ENCODE measurements around the gene PIM1. TPM values are rescaled to one million over a fixed set of nuclear protein-coding genes. Genes with fewer than 3 reads are reported as not detected.
A peak's percentile ranks its signal among the peaks of the same experiment; 100 is the strongest.

Gene PIM1
- polyA plus RNA-seq, 1 donor from 2014 or later, result 31.1 TPM

- Mint-ChIP-seq H3K27me3 (no peaks in the 10 kb centered on the region), H3K4me1 (peaks cover 11 to 25% (median 12%) of the 10 kb centered on the region in 3 donors), H3K27ac (peak overlapping the region in 1 of 3 donors; percentile 65), H3K36me3 (no peaks in the 10 kb centered on the region), H3K9me3 (no peaks in the 10 kb centered on the region), H3K4me3 (no peak overlapping the region)
These were observed 35.9 kb upstream of the PIM1 start for GRCh38 chr6:37134036-37134395.

- H3K27me3 Mint-ChIP-seq, result no peaks in the 10 kb centered on the region
- no peaks in the 10 kb centered on the region for H3K9me3 Mint-ChIP-seq
- H3K36me3 Mint-ChIP-seq, result no peaks in the 10 kb centered on the region
- peaks cover 11 to 25% (median 12%) of the 10 kb centered on the region in 3 donors for H3K4me1 Mint-ChIP-seq
- peak overlapping the region in 1 of 3 donors; percentile 65 for H3K27ac Mint-ChIP-seq
- no peak overlapping the region for H3K4me3 Mint-ChIP-seq
These were observed 35.4 kb upstream of the PIM1 start for GRCh38 chr6:37134396-37135191.

- Mint-ChIP-seq H3K36me3 (no peaks in the 10 kb centered on the region), H3K9me3 (no peaks in the 10 kb centered on the region), H3K4me3 (peak overlapping the region in 1 of 4 donors; percentile 57), H3K27me3 (no peaks in the 10 kb centered on the region), H3K4me1 (peaks cover 8 to 19% (median 11%) of the 10 kb centered on the region in 3 donors), H3K27ac (no peak overlapping the region)
These were observed 33.9 kb upstream of the PIM1 start for GRCh38 chr6:37135835-37136694.

- H3K9me3 Mint-ChIP-seq, result no peaks in the 10 kb centered on the region
- H3K4me1 Mint-ChIP-seq, result peaks cover 13 to 19% (median 15%) of the 10 kb centered on the region in 3 donors
- H3K36me3 Mint-ChIP-seq, result no peaks in the 10 kb centered on the region
- no peak overlapping the region for H3K27ac Mint-ChIP-seq
- H3K4me3 Mint-ChIP-seq, result peak overlapping the region in 2 of 4 donors; percentile 52 to 69
- H3K27me3 Mint-ChIP-seq, result no peaks in the 10 kb centered on the region
These were observed 33.1 kb upstream of the PIM1 start for GRCh38 chr6:37136821-37137200.

GRCh38 chr6:37137201-37138090, 32.5 kb upstream of the PIM1 start:
- H3K36me3 Mint-ChIP-seq, result no peaks in the 10 kb centered on the region
- no peak overlapping the region for H3K27ac Mint-ChIP-seq
- no peaks in the 10 kb centered on the region for H3K9me3 Mint-ChIP-seq
- H3K4me1 Mint-ChIP-seq, result peaks cover 16 to 26% (median 21%) of the 10 kb centered on the region in 3 donors
- H3K4me3 Mint-ChIP-seq, result peak overlapping the region in 2 of 4 donors; percentile 52 to 69
- no peaks in the 10 kb centered on the region for H3K27me3 Mint-ChIP-seq

GRCh38 chr6:37138856-37139229, 31.1 kb upstream of the PIM1 start:
- Mint-ChIP-seq H3K27ac (no peak overlapping the region), H3K9me3 (no peaks in the 10 kb centered on the region), H3K4me1 (peaks cover 21 to 31% (median 26%) of the 10 kb centered on the region in 3 donors), H3K36me3 (peaks cover 2% of the 10 kb centered on the region), H3K27me3 (no peaks in the 10 kb centered on the region), H3K4me3 (no peak overlapping the region)

GRCh38 chr6:37139230-37139962, 30.6 kb upstream of the PIM1 start:
- H3K27ac Mint-ChIP-seq, result no peak overlapping the region
- H3K4me3 Mint-ChIP-seq, result no peak overlapping the region
- H3K4me1 Mint-ChIP-seq, result peaks cover 25 to 35% (median 29%) of the 10 kb centered on the region in 3 donors
- H3K9me3 Mint-ChIP-seq, result no peaks in the 10 kb centered on the region
- H3K36me3 Mint-ChIP-seq, result peaks cover 2% of the 10 kb centered on the region
- H3K27me3 Mint-ChIP-seq, result peaks cover 2% of the 10 kb centered on the region

GRCh38 chr6:37140145-37140544, 29.8 kb upstream of the PIM1 start:
- H3K27me3 Mint-ChIP-seq, result peaks cover 6% of the 10 kb centered on the region
- H3K9me3 Mint-ChIP-seq, result no peaks in the 10 kb centered on the region
- no peak overlapping the region for H3K4me3 Mint-ChIP-seq
- H3K27ac Mint-ChIP-seq, result no peak overlapping the region
- H3K36me3 Mint-ChIP-seq, result peaks cover 2% of the 10 kb centered on the region
- peaks cover 27 to 33% (median 31%) of the 10 kb centered on the region in 3 donors for H3K4me1 Mint-ChIP-seq

GRCh38 chr6:37141281-37142049, 28.5 kb upstream of the PIM1 start:
- peaks cover 2% of the 10 kb centered on the region for H3K36me3 Mint-ChIP-seq
- H3K4me1 Mint-ChIP-seq, result peaks cover 27 to 32% (median 31%) of the 10 kb centered on the region in 3 donors
- H3K9me3 Mint-ChIP-seq, result no peaks in the 10 kb centered on the region
- peaks cover 6% of the 10 kb centered on the region for H3K27me3 Mint-ChIP-seq
- H3K4me3 Mint-ChIP-seq, result no peak overlapping the region
- peak overlapping the region in 1 of 3 donors; percentile 57 for H3K27ac Mint-ChIP-seq

GRCh38 chr6:37142050-37142614, 27.8 kb upstream of the PIM1 start:
- H3K4me3 Mint-ChIP-seq, result no peak overlapping the region
- H3K27ac Mint-ChIP-seq, result peak overlapping the region in 1 of 3 donors; percentile 57
- H3K27me3 Mint-ChIP-seq, result peaks cover 6% of the 10 kb centered on the region
- peaks cover 26 to 29% (median 27%) of the 10 kb centered on the region in 3 donors for H3K4me1 Mint-ChIP-seq
- peaks cover 2% of the 10 kb centered on the region for H3K36me3 Mint-ChIP-seq
- no peaks in the 10 kb centered on the region for H3K9me3 Mint-ChIP-seq

GRCh38 chr6:37143585-37143984, 26.4 kb upstream of the PIM1 start:
- peaks cover 19 to 21% (median 20%) of the 10 kb centered on the region in 3 donors for H3K4me1 Mint-ChIP-seq
- no peaks in the 10 kb centered on the region for H3K9me3 Mint-ChIP-seq
- no peak overlapping the region for H3K27ac Mint-ChIP-seq
- H3K36me3 Mint-ChIP-seq, result peaks cover 2% of the 10 kb centered on the region
- peaks cover 9% of the 10 kb centered on the region for H3K27me3 Mint-ChIP-seq
- peak overlapping the region in 2 of 4 donors; percentile 3 to 65 for H3K4me3 Mint-ChIP-seq

GRCh38 chr6:37145443-37145842, 24.5 kb upstream of the PIM1 start:
- no peak overlapping the region for H3K4me3 Mint-ChIP-seq
- peaks cover 2% of the 10 kb centered on the region for H3K36me3 Mint-ChIP-seq
- H3K9me3 Mint-ChIP-seq, result no peaks in the 10 kb centered on the region
- no peak overlapping the region for H3K27ac Mint-ChIP-seq
- peaks cover 19 to 31% (median 30%) of the 10 kb centered on the region in 3 donors for H3K4me1 Mint-ChIP-seq
- peaks cover 15% of the 10 kb centered on the region for H3K27me3 Mint-ChIP-seq

- Mint-ChIP-seq H3K36me3 (peaks cover 2% of the 10 kb centered on the region), H3K4me1 (peaks cover 19 to 32% (median 27%) of the 10 kb centered on the region in 3 donors), H3K4me3 (no peak overlapping the region), H3K27ac (no peak overlapping the region), H3K9me3 (no peaks in the 10 kb centered on the region), H3K27me3 (peaks cover 17% of the 10 kb centered on the region)
These were observed 23.2 kb upstream of the PIM1 start for GRCh38 chr6:37146735-37147157.
